C4-2B (cell line): ENCODE measurements around the gene CLEC1A.

ENCODE experiments used
- H3K27ac ChIP-seq: fragments of 450-650 bp; 2 replicates; pipeline ENCODE4 v1.5.1; 2017
- ZFX ChIP-seq: fragments of 450-650 bp; IDR thresholded peaks from 2 replicates; pipeline ENCODE4 v1.6.1; 2017
- TF ChIP-seq, protein P1 (sequence below): fragments of 450-650 bp; conservative IDR thresholded peaks from 2 replicates; pipeline ENCODE4 v1.5.1; 2017; ENCODE audit warnings: mild to moderate bottlenecking

The CLEC1A gene, protein sequence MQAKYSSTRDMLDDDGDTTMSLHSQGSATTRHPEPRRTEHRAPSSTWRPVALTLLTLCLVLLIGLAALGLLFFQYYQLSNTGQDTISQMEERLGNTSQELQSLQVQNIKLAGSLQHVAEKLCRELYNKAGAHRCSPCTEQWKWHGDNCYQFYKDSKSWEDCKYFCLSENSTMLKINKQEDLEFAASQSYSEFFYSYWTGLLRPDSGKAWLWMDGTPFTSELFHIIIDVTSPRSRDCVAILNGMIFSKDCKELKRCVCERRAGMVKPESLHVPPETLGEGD

DNA sequence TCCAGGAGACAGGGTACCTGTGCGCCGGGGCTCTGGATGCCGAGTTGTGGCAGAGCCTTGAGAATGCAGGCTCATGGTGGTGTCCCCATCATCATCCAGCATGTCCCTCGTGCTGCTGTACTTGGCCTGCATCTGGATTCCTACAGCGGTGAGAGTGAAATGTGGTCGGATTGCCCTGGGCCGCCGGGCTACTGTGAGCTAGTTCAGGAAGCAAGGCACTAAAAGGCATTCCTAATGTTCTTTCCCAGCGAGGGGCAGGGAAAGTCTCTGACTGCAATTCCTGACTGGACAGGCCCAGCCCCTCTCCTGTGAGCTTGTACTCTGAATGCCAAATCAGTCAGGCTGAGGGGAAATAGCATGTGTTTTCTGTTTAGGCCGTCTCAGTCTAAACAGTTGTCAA, at the start of gene CLEC1A:
Gene CLEC1A (minus strand): TSS at position 195 of the 400 bp plus-strand sequence. CDS start 63 bp downstream, at position 132.
- TF ChIP-seq ZFX = no peak
- no peak within 1 kb of the TSS for H3K27ac ChIP-seq

DNA sequence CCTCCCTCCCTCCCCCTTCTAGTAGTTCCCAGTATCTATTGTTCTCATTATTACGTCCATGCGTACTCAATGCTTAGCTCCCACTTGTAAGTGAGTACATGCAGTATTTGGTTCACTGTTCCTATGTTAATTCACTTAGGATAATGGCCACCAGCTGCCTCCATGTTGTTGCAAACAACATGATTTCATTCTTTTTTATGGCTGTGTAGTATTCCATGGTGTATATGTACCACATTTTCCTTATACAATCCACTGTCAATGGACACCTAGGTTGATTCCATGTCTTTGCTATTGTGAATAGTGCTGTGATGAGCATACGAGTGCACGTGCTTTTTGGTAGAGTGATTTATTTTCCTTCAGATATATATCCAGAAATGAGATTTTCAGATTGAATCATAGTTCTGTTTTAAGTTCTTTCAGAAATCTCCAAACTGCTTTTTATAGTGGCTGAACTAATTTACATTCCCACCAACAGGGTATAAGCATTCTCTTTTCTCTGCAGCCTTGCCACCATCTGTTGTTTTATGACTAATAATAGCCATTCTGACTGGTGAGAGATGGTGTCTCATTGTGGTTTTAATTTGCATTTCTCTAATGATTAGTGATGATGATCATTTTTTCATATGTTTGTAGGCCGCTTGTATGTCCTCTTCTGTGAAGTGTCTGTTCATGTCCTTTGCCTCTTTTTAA, 49.1 kb upstream of the CLEC1A start:
- no peak overlapping the region for H3K27ac ChIP-seq
- TF ChIP-seq, protein P1, sequence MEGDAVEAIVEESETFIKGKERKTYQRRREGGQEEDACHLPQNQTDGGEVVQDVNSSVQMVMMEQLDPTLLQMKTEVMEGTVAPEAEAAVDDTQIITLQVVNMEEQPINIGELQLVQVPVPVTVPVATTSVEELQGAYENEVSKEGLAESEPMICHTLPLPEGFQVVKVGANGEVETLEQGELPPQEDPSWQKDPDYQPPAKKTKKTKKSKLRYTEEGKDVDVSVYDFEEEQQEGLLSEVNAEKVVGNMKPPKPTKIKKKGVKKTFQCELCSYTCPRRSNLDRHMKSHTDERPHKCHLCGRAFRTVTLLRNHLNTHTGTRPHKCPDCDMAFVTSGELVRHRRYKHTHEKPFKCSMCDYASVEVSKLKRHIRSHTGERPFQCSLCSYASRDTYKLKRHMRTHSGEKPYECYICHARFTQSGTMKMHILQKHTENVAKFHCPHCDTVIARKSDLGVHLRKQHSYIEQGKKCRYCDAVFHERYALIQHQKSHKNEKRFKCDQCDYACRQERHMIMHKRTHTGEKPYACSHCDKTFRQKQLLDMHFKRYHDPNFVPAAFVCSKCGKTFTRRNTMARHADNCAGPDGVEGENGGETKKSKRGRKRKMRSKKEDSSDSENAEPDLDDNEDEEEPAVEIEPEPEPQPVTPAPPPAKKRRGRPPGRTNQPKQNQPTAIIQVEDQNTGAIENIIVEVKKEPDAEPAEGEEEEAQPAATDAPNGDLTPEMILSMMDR = no peak
- TF ChIP-seq ZFX = no peak

DNA sequence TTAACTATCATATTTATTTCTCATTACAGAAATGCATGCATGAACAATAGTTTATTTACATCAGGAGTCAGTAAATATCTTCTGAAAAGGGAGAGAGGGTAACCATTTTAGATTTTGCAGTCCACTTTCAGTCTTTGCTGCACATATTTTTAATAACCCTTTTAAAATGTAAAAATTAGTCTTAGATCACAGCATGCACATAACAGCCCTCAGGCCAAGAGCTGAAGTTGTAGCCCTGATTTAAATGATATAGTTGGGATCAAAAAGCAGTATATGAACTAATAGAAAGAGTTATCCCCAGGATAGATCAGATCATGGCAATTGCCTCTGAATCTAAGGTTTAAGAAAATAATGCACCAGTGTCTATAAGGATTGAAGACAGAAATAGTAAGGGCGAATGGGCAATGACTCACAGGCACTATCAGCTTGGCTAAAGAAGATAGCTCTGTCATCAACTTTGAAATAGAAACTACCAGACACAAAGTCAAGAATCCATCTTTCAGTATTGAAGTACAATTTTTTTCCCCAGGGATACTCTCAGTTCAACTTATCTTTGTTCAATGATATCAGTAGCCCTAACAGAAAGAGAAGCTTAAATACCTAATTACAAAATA, 44.3 kb upstream of the CLEC1A start:
- no peak overlapping the region for H3K27ac ChIP-seq
- TF ChIP-seq, protein P1 = no peak
- TF ChIP-seq ZFX = no peak

DNA sequence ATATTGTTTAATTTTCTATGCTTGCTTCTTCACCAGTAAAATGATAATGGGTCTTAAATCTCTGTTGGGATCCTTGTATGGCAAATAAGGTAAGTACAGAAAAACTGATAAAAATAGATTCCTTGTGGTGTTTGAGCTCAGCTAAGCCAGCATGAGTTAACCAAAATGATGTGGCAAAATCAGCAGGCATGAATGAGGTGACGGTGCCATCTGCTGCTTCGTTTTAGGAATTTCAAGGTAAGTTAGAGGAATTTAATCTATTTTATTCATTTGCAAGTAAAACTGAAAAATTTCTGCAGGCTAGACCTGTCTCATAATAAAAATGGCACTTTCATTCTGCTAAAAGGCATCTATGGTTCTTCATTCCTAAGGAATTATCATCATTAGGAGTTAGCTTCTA, 41.2 kb upstream of the CLEC1A start:
- H3K27ac ChIP-seq = no peak overlapping the region
- TF ChIP-seq ZFX = no peak
- TF ChIP-seq, protein P1 = peak; percentile 72

DNA sequence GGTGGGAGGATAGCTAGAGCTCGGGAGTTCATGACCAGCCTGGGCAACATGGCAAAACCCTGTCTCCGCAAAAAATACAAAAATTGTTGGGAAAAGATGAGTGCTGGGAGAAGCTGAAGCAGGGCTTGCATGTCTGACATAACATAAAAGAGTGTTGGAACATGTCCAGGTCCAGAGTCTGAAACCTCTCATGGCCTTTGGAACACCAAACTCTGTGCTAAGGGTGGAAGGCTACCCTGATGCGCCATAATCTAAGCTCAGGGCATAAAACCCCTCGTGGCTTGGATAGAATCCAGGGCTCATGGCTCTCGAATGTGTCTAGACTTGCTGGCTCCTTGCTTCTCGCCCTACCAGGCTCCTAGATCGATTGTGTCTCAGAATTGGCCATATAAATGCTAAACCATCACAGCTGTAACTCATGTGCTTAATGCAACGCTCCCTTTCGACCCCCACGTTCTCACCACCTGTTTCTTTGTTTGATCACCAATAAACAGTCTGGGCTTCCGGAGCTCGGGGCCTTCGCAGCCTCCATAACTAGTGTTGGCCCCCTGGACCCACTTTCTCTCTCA, 37.9 kb upstream of the CLEC1A start:
- no peak overlapping the region for H3K27ac ChIP-seq
- TF ChIP-seq, protein P1 = no peak
- no peak for TF ChIP-seq ZFX

DNA sequence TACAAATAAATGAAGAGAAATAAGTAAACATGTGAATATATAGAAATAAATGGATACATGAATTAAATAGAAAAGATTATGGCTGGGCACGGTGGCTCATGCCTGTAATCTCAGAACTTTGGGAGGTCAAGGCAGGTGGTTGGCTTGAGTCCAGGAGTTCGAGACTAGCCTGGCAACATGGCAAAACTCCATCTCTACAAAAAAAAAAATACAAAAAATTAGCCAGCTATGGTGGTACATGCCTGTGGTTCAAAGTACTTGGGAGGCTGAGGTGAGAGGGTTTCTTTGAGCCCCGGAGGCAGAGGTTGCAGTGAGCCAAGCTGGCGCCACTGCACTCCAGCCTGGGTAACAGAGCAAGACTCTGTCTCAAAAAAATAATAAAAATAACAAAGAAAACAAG, 36.3 kb upstream of the CLEC1A start:
- H3K27ac ChIP-seq = no peak overlapping the region
- TF ChIP-seq ZFX = no peak
- TF ChIP-seq, protein P1 = no peak

DNA sequence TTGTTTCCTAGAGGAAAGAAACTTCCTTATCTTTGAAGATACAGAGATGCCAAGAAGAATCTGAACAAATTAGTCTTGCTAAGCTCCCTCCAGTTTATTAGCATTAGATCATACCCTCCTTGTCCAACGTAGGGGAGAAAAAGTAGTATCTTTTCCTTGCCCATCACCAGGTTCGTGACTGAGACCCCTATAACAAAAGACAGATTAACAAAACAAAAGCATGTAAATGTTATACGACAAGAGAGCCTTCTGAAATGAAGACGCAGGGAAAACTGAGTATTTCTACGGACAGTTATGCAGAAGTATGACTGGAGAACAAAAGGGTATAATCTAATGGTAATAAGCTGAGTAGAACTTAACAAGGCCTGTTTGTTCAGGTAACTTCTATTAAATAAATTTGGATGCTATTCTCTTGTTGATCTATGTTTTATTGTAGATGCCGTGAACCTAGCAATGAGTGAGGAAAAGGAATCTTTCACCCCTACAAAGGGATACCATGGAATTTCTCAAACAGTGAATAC, 34.1 kb upstream of the CLEC1A start:
- no peak overlapping the region for H3K27ac ChIP-seq
- no peak for TF ChIP-seq ZFX
- TF ChIP-seq, protein P1 = no peak
